ENCODE results near the gene ARHGDIG. TPM values are rescaled to one million over a fixed set of nuclear protein-coding genes. Genes with fewer than 3 reads are reported as not detected.

The ARHGDIG gene
- total and polyA plus RNA-seq, 9 of the 15 experiments (the other 6 are each of a cell fraction or from before 2014, with no cell fraction given) = 0.36 to 2.5 (median 0.64) TPM; not detected in 2

DNA sequence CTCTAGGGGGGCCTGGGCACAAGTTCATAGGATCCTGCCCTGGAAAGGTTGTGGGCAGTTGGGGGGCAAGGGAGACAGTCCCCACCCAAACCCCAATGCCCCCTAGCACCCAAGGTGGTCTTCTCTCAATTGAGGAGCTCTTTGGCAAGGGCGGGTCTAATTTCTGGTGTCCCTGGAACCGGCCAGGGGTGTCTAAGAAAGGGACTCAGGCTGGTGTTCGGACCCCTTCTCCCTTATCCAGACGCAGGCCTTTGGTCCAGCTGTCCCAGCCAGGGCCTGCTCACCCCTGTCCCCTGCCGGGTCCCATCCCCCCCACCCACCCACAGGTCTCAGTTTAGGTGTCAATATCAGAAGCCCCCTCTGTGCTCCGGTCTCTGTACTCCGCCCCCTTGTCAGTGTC, 860 bp upstream of the ARHGDIG start:
- WGBS (ENCODE audit: insufficient coverage, low coverage, missing lambda C conversion rate) = 82% methylated on average over 6 of the region's 7 CpGs
- no peaks in the 10 kb centered on the region for H3K9me1 ChIP-seq (ENCODE audit: control insufficient read depth, insufficient read depth, low read length)
- H3K4me2 ChIP-seq (ENCODE audit: insufficient read depth, low read length) = no peak overlapping the region
- no peak overlapping the region for H3K9ac ChIP-seq (ENCODE audit: insufficient read depth in 1 of 2, low read depth in 2 of 2, low read length in 2 of 2)
- ChIA-PET CTCF (ENCODE audit: low intra/inter-chr PET ratio) (no interaction called here), POLR2A (no interaction called here)
- no peak for DNase-seq (ENCODE audit: extremely low read depth in 1 of 4, low spot score in 3 of 4)
- in situ Hi-C loops (cut with MboI) (no loop called here), intact Hi-C loops (cut with micrococcal nuclease) (no loop called here)
- no peak overlapping the region for H3K4me3 ChIP-seq
- no peak for FAIRE-seq
- H3K9me3 ChIP-seq (replicated peaks; ENCODE audit: control insufficient read depth, insufficient read depth, low read depth, low read length) = no peaks in the 10 kb centered on the region
- H4K20me1 ChIP-seq (replicated peaks; ENCODE audit: control insufficient read depth, insufficient read depth, low read length) = no peaks in the 10 kb centered on the region
- no peak overlapping the region for H3K27ac ChIP-seq (ENCODE audit: extremely low read depth, low read depth, low read length)
- H3K36me3 ChIP-seq (ENCODE audit: control insufficient read depth, insufficient read depth, low read length) = no peaks in the 10 kb centered on the region
- ATAC-seq = no peak
- peaks cover 0 to 64% of the 10 kb centered on the region in 2 experiments; a peak in 2 of 5 replicates for H3K4me1 ChIP-seq (replicated peaks in 1 of 2; ENCODE audit: control insufficient read depth in 2 of 2, insufficient read depth in 2 of 2, low read length in 2 of 2)
- H3K79me2 ChIP-seq (ENCODE audit: control insufficient read depth, insufficient read depth, low read length) = no peaks in the 10 kb centered on the region
- TF ChIP-seq FOS (IDR thresholded peaks at IDR 0.05; ENCODE audit: extremely low read depth, insufficient read length) = no peak
- TF ChIP-seq MAFK (IDR thresholded peaks at IDR 0.05; ENCODE audit: low read length) = no peak
- TF ChIP-seq ELF2 (CRISPR knock-in tag; IDR thresholded peaks at IDR 0.05) = no peak
- no peak for TF ChIP-seq ZNF316 (IDR thresholded peaks at IDR 0.05)
- TF ChIP-seq, protein P1, sequence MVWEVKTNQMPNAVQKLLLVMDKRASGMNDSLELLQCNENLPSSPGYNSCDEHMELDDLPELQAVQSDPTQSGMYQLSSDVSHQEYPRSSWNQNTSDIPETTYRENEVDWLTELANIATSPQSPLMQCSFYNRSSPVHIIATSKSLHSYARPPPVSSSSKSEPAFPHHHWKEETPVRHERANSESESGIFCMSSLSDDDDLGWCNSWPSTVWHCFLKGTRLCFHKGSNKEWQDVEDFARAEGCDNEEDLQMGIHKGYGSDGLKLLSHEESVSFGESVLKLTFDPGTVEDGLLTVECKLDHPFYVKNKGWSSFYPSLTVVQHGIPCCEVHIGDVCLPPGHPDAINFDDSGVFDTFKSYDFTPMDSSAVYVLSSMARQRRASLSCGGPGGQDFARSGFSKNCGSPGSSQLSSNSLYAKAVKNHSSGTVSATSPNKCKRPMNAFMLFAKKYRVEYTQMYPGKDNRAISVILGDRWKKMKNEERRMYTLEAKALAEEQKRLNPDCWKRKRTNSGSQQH (CRISPR knock-in tag; IDR thresholded peaks at IDR 0.05) = no peak
- TF ChIP-seq ZNF583 (CRISPR knock-in tag; IDR thresholded peaks at IDR 0.05) = no peak
- no peak for TF ChIP-seq DACH1 (IDR thresholded peaks at IDR 0.05; ENCODE audit: partially characterized antibody)
- TF ChIP-seq, protein P2, sequence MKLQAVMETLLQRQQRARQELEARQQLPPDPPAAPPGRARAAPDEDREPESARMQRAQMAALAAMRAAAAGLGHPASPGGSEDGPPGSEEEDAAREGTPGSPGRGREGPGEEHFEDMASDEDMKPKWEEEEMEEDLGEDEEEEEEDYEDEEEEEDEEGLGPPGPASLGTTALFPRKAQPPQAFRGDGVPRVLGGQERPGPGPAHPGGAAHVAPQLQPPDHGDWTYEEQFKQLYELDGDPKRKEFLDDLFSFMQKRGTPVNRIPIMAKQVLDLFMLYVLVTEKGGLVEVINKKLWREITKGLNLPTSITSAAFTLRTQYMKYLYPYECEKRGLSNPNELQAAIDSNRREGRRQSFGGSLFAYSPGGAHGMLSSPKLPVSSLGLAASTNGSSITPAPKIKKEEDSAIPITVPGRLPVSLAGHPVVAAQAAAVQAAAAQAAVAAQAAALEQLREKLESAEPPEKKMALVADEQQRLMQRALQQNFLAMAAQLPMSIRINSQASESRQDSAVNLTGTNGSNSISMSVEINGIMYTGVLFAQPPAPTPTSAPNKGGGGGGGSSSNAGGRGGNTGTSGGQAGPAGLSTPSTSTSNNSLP (IDR thresholded peaks at IDR 0.05; ENCODE audit: borderline replicate concordance, low read depth, low read length) = no peak
- no peak overlapping the region for H2AFZ ChIP-seq (ENCODE audit: low read depth, low read length)
- BruUV-seq (replicated peaks) = no TSS peak
- no peaks in the 10 kb centered on the region for H3K27me3 ChIP-seq (ENCODE audit: control insufficient read depth in 2 of 2, insufficient read depth in 2 of 2, low read length in 2 of 2)
